HEK293 (cell line): ENCODE measurements around the gene DAG1.

Experiments
- CTCF ChIP-seq: fragments of 450-650 bp; formaldehyde crosslinking; IDR thresholded peaks from 2 replicates; pipeline ENCODE4 v1.5.1; 2016; ENCODE audit warnings: missing biosample characterization, missing genetic modification characterization
- TCF7L2 ChIP-seq: IDR thresholded peaks from 2 replicates; pipeline ENCODE4 v1.6.1; 2011; ENCODE audit warnings: low read depth, mild to moderate bottlenecking, inconsistent platforms, low read length, moderate library complexity, borderline replicate concordance
- ZFP41 ChIP-seq: fragments of 450-650 bp; formaldehyde crosslinking; IDR thresholded peaks from 2 replicates; pipeline ENCODE4 v1.5.1; 2016; ENCODE audit warnings: missing biosample characterization, missing genetic modification characterization, borderline replicate concordance
- ZNF274 ChIP-seq, 2 experiments: fragments of 200-500 bp in 1 of 2; fragments of 450-650 bp in 1 of 2; sonication (Bioruptor generic) in 1 of 2; formaldehyde crosslinking in 1 of 2; IDR thresholded peaks; 2 replicates each; pipeline versions ENCODE4 v1.5.1 to v1.6.1; 2014 to 2016; ENCODE audit warnings: borderline replicate concordance in 1 of 2, inconsistent platforms in 1 of 2, low read length in 1 of 2, missing biosample characterization in 1 of 2, missing genetic modification characterization in 1 of 2
- ZNF488 ChIP-seq: fragments of 450-650 bp; formaldehyde crosslinking; IDR thresholded peaks from 2 replicates; pipeline ENCODE4 v1.5.1; 2016; ENCODE audit warnings: missing biosample characterization, missing genetic modification characterization
- ZNF530 ChIP-seq: fragments of 450-650 bp; formaldehyde crosslinking; IDR thresholded peaks from 2 replicates; pipeline ENCODE4 v1.5.1; 2016; ENCODE audit warnings: low read depth, missing biosample characterization, missing genetic modification characterization
- ZNF747 ChIP-seq: fragments of 450-650 bp; formaldehyde crosslinking; IDR thresholded peaks from 2 replicates; pipeline ENCODE4 v1.5.1; 2016; ENCODE audit warnings: missing biosample characterization, missing genetic modification characterization
- TF ChIP-seq, protein P1 (sequence below): fragments of 450-650 bp; formaldehyde crosslinking; IDR thresholded peaks from 2 replicates; pipeline ENCODE4 v1.5.1; 2016; ENCODE audit warnings: missing biosample characterization, missing genetic modification characterization

GRCh38 chr3:49582177-49582576, 112.1 kb downstream of the DAG1 start:
- TF ChIP-seq, protein P1, sequence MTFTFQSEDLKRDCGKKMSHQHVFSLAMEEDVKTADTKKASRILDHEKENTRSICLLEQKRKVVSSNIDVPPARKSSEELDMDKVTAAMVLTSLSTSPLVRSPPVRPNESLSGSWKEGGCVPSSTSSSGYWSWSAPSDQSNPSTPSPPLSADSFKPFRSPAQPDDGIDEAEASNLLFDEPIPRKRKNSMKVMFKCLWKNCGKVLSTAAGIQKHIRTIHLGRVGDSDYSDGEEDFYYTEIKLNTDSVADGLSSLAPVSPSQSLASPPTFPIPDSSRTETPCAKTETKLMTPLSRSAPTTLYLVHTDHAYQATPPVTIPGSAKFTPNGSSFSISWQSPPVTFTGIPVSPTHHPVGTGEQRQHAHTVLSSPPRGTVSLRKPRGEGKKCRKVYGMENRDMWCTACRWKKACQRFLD (tag by site-specific recombination) = no peak
- TF ChIP-seq ZNF274 (IDR thresholded peaks at IDR 0.05; ENCODE audit: low read length) (no peak), ZNF274 (tag by site-specific recombination; IDR thresholded peaks at IDR 0.05; ENCODE audit: borderline replicate concordance) (no peak), ZNF488 (tag by site-specific recombination) (no peak), CTCF (tag by site-specific recombination) (no peak), ZFP41 (tag by site-specific recombination) (no peak), ZNF747 (tag by site-specific recombination) (no peak), TCF7L2 (no peak), ZNF530 (tag by site-specific recombination) (no peak)
